ENCODE data around the gene MAPK1.

Gene MAPK1

DNA sequence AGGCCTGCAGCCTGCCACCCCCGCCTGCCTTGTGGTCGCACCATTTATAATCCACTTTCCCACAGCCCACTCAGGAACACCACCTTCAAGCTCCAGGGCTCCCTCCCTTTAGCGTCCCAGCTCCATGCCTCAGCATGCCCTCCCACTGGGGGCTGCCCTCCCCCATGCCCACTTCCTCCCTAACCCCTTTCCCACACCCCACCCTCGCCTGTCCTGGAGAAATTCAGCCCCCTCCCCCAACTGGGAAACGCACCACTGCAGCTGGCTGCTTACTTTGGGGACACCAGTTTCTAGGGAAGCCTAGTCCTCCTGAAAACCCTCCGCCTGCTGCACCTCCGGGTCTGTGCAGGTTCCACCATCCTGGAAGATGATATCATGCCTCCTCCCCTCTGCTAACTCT is 128.5 kb downstream of the MAPK1 start:
- H3K4me3 ChIP-seq (ENCODE audit: low read depth, low read length): no peak overlapping the region
- ChIA-PET CTCF (interaction anchor here (1.3 kb wide), 1 partner anchor 199 kb away, joined by 3 read pairs; no protein-coding TSS in a partner anchor), POLR2A (no interaction called here)
- no peak for DNase-seq (ENCODE audit: low read depth, low spot score)
- TF ChIP-seq, protein P1, sequence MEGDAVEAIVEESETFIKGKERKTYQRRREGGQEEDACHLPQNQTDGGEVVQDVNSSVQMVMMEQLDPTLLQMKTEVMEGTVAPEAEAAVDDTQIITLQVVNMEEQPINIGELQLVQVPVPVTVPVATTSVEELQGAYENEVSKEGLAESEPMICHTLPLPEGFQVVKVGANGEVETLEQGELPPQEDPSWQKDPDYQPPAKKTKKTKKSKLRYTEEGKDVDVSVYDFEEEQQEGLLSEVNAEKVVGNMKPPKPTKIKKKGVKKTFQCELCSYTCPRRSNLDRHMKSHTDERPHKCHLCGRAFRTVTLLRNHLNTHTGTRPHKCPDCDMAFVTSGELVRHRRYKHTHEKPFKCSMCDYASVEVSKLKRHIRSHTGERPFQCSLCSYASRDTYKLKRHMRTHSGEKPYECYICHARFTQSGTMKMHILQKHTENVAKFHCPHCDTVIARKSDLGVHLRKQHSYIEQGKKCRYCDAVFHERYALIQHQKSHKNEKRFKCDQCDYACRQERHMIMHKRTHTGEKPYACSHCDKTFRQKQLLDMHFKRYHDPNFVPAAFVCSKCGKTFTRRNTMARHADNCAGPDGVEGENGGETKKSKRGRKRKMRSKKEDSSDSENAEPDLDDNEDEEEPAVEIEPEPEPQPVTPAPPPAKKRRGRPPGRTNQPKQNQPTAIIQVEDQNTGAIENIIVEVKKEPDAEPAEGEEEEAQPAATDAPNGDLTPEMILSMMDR (IDR thresholded peaks at IDR 0.05; ENCODE audit: insufficient read depth, low read length, missing control alignments): no peak

DNA sequence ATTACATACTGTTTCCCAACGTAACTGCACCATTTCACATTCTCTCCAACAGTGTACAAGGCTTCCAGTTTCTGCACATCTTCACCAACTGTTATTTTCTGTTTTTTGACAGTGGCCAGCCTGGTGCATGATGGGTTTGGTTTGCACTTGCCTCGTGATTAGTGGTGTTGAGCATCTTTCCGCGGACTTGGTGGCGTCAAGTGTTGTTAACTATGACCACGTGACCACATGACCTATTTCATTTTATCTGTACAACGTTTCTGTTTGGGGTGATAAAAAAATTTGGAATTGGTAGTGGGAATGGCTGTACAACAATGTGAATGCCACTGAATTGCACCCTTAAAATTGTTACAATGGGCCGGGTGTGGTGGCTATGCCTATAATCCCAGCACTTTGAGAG is 129.4 kb downstream of the MAPK1 start:
- no peak overlapping the region for H3K4me3 ChIP-seq (ENCODE audit: low read depth, low read length)
- ChIA-PET CTCF (no interaction called here), POLR2A (no interaction called here)
- DNase-seq (ENCODE audit: low read depth, low spot score): no peak
- TF ChIP-seq, protein P1 (IDR thresholded peaks at IDR 0.05; ENCODE audit: insufficient read depth, low read length, missing control alignments): no peak

DNA sequence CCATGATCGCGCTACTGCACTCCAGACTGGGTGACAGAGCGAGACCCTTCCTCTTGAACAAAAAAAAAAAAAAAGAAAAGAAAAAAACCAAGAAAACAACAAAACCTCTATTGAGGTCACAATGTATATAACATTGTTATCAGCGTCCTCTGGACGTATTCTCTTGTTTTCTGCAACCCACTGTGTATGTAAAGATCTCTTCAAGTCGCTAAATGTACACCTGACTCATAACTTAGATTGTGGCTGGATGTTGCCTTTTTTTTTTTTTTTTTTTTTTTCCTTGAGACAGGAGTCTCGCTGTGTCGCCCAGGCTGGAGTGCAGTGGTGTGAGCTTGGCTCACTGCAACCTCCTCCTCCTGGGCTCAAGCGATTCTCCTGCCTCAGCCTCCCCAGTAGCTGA is 130.5 kb downstream of the MAPK1 start:
- CTCF ChIA-PET: interaction anchor here (1.6 kb wide), 1 partner anchor 201 kb away, joined by 6 read pairs; no protein-coding TSS in a partner anchor
- TF ChIP-seq, protein P1 (IDR thresholded peaks at IDR 0.05; ENCODE audit: insufficient read depth, low read length, missing control alignments): no peak
- DNase-seq (ENCODE audit: low read depth, low spot score): no peak
- no peak overlapping the region for H3K4me3 ChIP-seq (ENCODE audit: low read depth, low read length)
- POLR2A ChIA-PET: no interaction called here

DNA sequence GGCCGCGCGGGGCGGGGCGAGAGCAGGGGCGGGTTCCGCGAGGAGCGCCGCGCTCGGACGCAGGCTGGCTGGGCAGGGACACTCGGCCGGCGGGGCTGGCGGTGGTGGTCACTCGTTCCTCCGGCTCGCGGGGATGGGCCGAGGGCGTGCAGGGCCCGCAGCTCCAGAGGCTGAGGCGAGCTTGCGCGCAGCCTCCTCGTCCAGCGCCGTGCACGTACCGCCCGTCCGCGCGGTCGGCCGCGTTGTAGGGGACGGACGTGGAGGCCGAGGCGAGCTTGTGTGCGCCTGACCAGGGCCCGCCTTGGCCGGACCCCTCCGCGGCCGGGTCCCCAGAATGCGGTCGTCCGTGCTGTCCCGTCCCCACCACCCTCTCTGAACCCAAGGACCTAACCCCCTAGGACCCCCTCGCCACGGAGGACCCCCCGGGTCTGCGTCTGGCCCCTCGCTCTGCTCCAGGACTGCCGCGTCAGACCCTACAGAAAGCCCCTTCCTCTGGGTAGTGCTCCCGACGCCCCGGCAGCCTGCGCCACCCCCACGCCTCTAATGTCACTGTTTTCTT is 131.3 kb downstream of the MAPK1 start:
- TF ChIP-seq, protein P1 (IDR thresholded peaks at IDR 0.05; ENCODE audit: insufficient read depth, low read length, missing control alignments): no peak
- CTCF ChIA-PET: interaction anchor here (1.6 kb wide), 1 partner anchor 202 kb away, joined by 6 read pairs; no protein-coding TSS in a partner anchor
- no peak for DNase-seq (ENCODE audit: low read depth, low spot score)
- peak overlapping the region; percentile 65 for H3K4me3 ChIP-seq (ENCODE audit: low read depth, low read length)
- POLR2A ChIA-PET: interaction anchor here (1.0 kb wide), 2 partner anchors 17 to 140 kb away, joined by 3 read pairs; no protein-coding TSS in a partner anchor

DNA sequence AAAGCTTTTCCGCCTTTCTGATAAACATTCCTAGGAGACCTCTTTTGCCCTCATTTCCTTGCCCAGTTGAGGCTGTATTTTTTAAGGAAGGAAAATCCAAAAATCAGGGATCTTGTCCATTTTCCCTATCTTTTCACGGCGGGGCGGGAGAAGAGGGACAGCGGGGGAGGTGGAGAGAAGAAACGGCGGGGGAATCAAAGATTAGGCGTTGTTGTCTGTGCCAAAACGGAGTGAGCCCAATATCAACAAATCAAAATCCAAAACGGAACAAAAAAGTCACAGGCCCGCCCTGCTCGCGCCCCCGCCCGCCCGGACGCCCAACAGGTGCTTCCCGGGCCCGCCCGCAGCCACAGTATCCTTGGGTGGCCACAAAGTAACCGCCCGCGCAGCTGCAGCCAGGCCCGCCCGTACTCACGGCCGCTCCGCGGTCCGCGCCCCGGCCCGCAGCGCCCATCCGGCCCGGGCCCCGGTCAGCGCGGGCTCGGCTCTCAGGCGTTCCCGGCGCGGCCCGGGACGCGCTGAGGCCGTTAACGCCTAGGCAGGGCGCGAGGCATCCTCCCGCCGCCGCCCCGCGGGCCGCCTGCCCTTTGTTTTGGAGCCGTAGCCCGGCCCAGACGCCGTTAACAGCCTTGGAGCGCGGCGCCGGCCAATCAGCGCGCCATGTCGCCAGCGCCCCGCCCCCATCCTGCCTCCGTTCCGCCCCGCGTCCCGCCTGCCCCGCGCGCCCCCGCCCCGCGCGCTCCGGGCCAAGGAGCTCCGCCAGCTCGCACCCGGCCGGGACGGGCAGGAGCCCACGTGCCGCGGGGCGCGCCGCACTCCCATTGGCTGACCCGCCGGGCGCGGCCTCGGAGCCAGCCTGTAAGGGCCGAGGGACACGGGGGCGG is 132.0 kb downstream of the MAPK1 start, which contains the start of gene YPEL1:
Gene YPEL1, minus strand, starts transcription at position 595 of the 884 bp plus-strand sequence. CDS start 25,050 bp downstream, outside the sequence.
- H3K4me3 ChIP-seq (ENCODE audit: low read depth, low read length): peak within 1 kb of the TSS; percentile 65
- DNase-seq (ENCODE audit: low read depth, low spot score): peak; percentile 26
- TF ChIP-seq, protein P1 (IDR thresholded peaks at IDR 0.05; ENCODE audit: insufficient read depth, low read length, missing control alignments): no peak
- ChIA-PET CTCF (interaction anchor here (1.1 to 1.6 kb wide), 2 partner anchors 26 to 203 kb away, joined by 3 to 6 read pairs; no protein-coding TSS in a partner anchor), POLR2A (interaction anchor here (0.6 to 1.0 kb wide), 3 partner anchors 16 to 141 kb away, joined by 3 read pairs; no protein-coding TSS in a partner anchor)

Data from AG04449 (cell line).